ENCODE data around the gene PIAS4.

Gene PIAS4

GRCh38 chr19:4043401-4043800 lies 35.9 kb downstream of the PIAS4 start:
- DNase-seq = no peak

DNA sequence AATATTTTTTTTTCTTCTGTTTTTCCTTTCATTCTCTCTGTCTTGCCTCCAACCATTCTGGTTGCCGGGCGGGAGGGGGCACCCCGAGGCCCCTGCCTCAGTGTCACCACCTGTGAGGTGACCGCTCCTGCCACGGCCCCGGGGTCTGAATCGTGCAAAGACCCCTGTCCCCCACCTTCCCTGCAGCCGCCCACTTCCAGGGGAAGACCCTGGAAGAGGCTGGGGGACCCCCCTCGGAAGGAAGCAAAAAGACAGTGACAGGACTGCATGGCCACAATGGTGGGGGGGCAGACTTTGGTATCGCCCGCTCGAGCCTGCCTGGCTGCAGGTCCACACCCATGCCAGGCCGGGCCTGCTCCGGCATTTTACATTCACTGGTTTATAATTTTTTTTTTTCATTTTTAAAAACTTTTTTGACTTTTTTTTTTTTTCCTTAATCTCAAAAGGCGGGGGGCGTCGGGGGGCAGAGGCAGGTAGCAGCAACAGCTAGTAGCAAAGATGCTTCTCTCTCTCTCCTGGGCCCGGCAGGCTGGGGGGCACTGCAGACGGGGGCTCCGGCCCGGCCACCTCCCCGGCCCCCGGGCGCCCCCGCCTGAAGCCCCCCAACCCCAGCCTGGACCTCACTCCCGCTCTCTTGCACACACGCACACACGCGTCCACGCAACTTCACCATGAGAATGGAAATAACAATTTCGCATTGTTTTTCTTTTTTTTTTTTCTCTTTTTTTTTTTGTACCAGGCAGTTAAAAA lies 36.6 kb downstream of the PIAS4 start:
- DNase-seq = no peak

GRCh38 chr19:4044990-4045465 lies 37.5 kb downstream of the PIAS4 start:
- no peak for DNase-seq

DNA sequence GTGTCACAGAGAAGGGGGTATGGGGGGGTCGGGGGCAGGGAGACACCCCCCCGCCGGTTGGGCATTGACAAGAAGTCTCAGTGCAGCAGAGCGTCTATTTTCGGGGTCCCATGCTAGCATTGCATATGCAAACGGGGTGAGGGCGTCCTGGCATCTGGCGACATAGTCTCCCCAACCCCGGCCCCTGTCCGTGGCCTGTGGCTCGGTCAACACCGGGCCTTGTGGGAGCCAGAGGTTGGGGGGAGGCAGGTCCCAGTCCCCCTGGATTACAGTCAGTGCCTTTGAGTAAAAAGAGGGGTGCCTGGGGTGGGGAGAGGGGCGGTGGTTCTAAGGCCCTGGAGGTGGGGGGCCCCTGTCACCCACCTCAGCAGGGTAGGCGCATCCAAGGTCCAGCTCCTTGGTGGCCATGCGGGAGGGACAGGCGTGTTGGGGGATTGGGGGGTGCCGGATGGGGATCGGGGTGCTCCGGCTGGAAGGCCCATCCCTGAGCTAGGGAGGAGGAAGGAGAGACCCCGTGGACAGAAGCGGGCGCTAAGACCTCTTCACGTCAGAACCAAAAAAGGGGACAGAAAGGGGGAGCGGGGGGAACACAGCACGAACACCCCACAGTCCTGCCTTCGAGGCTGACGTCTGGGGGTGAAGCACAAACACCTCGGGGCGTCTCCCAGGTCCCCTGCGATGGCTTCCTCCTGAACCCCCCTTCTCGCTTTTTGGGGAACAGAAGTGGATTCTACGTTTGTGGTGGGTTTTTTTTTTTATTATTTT lies 38.2 kb downstream of the PIAS4 start:
- no peak for DNase-seq

DNA sequence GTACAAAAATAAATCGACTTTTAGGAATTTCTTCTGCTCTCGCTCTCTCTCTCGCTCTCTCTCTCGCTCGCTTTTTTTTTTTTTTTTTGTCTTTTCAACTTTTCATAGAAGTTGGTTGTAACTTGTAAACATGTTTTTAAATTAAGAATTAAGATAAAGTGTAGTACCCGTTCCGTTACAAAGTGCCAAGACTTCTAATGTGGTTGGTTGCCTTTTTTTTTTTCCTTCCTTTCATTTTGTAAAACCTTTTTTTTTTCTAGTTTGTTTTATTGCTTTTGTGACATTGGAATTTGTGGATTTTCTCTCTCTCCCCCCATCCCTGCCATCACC lies 38.8 kb downstream of the PIAS4 start:
- no peak for DNase-seq

GRCh38 chr19:4046946-4047683 lies 39.6 kb downstream of the PIAS4 start:
- DNase-seq = no peak

DNA sequence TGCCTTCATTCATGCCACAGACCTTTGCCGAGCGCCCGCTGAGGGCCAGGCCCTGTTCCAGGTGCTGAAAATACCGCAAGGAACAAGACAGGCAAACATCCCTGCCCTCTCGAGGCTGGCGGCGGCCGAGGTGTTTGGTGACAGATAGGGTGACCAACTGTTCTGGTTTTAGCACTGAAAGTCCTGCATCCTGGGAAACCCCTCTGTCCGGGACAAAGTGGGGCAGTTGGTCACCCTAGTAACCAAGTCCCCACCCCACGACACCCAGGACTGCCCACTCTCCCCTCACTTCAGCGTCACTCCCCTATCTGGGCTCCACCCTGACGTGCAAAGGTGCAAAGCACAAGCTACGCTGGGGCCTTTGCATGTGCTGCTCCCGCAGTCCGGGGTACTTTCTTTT lies 41.9 kb downstream of the PIAS4 start:
- no peak for DNase-seq

- no peak for DNase-seq
Observed at GRCh38 chr19:4051175-4052101, 43.9 kb downstream of the PIAS4 start.

DNA sequence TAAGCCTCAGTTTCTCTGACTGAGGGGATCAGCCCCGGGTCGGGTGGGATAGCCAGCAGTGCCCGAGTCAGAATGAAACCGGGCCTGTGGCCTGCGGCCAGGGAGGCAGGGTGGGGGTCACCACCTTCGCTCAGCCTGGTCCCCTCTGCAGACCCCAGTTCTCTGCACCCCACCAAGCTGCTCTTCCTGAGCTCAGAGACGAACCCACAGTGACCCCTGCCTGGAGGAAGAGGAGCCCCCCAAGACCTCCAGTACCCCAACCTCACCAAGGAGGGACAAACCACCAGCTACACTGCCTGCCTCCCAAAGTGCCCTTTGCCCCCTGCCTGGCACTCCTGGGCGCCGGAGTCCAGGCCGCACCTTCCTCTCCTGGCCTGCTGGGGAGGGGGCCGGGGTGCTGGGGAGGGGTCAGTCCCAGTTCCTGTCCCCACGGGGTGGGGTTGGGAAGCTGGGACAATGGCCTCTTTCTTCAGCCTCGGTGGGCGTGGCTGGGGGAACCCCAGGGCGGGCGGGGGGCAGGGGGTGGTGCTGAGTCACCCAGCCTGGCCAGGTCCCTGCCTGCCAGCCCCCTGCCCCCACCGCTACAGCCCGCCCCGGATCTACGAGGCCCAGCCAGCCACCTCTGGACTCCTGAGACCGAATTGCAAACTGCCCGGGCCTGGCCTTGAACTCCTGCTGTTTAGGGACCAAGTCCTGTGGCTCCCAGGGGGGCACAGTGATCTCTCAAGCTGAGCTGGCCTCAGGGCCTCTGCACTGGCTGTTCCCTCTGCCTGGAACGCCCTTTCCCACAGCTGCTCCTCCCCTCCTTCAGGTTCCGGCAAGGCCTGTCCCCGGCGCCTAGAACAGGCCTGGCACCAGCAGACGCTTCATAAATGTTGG lies 44.8 kb downstream of the PIAS4 start:
- no peak for DNase-seq

DNA sequence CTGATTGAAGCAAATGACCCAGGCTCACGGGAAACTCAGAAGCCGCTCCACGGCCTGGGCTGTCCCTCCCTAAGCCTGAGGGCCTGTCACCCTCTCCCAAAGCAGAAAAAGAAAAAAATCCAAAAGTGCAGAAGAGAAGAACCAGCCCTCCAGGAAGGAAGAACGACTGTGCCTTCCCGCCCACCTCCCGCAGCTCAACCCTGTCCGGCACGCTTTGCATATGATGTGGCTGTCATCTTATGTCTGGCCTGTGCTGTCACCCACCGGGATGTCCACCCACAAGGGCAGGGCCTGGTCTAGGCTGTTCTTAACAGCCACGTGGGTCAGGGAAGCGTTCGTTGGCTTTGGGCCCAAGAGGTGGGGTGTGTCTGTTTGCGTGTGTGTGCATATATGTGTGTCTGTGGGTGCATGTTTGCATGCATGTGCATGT lies 45.5 kb downstream of the PIAS4 start:
- DNase-seq = no peak

DNA sequence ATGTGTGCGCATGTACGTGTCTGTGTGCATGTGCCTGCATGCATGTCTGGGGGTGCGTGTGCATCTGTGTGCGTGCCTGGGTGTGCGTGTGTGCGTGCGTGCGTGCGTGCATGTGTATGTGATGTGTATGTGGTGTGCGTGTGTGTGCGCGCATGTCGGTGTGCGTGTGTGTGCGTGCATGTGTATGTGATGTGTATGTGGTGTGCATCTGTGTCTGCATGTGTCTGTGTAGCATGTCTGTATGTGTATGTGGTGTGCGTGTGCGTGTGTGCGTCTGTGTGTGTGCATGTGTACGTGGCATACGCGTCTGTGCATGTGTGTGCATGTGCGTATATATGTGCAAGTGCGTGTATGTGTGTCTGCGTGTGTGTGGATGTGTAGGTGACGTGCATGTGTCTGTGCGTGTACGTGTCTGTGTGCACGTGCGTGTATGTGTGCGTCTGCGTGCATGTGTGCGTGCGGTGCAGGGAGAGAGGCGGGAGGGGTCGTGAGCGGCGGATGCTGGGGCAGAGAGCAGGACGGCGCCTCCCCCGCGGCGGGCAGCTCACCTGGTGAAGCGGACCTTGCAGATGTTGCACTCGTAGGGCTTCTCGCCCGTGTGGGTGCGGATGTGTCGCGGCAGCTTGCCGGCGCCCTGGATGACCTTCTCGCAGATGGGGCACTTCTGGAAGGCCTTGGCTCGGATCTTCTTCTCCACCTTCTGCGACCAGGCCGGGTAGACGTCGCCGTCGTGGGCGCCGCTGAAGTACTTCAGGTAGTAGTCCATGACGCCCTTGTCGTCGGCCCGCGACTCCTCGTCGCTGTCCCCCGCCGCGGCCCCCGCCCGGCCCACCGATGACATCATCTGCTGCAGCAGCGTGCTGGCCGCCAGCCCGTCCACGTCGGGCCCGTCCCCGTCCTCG lies 46.1 kb downstream of the PIAS4 start:
- DNase-seq = no peak

GRCh38 chr19:4054441-4055208 lies 47.1 kb downstream of the PIAS4 start:
- DNase-seq = no peak

- DNase-seq = no peak
Observed at GRCh38 chr19:4055209-4055552, 47.6 kb downstream of the PIAS4 start.

GRCh38 chr19:4057931-4058692 lies 50.6 kb downstream of the PIAS4 start:
- DNase-seq = no peak

GRCh38 chr19:4058693-4059452 lies 51.3 kb downstream of the PIAS4 start:
- DNase-seq = no peak

DNA sequence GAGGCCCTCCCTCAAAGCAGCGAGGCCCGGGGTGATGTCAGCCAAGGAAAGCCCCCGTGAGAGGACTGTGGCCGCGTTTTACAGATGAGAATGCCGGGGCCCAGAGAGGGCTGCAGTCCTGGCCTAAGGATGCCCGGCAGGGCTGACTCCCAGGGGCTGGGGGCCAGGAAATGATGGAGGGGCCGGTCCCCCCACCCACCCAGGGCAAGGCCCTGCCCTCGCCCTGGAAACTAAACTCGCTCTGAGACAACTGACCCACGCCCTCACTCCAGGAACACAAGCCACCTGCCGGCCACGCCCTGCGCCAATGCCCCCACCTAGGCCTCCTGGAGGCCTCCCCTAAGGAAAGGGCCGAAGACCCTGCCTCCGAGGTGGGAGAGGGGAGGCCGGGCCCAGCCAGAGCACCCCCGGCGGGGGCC lies 51.9 kb downstream of the PIAS4 start:
- no peak for DNase-seq

DNA sequence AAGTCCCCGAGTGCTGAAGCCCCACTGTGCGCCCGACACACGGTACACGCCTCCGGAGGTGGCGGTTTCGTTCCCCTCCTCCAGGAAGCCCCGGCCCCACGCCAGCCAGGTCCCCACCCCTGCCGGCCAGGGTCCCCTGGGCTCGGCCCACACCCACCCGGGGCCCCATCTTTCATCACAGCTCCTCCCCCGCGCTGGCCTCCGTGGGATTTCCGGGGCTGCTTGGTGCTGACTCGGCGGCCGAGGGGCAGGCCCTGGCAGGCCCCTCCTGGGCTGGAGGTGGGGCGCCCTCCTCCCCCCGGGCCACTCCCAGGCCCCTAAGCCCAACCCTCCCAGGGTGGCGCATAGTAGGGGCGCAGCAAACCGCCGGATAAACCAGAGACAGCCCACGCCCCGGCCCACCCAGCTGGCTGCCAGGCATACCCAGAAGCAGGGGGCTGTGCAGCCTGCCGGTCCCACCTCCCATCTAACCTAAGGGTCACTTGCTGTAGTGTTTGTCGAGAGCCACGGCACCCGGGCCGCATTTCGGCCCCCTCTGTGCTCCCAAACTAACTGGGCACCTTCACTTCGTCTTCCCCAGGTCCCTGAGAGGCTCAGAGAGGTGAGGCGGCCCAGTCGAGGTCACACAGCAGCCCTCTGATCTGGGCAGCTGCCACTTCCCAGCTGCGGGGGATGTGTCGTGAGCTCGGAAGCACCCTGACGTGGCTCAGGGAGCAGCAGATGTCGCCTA lies 52.5 kb downstream of the PIAS4 start:
- no peak for DNase-seq

Data from activated CD4-positive, alpha-beta T cell treated with anti-CD3 and anti-CD28 coated beads for 1 hour (primary cell).